ENCODE results near the gene TOX3.

The TOX3 gene

GRCh38 chr16:52554334-52554733 is 7.4 kb upstream of the TOX3 start:
- TF ChIP-seq MAX (IDR thresholded peaks at IDR 0.05) (no peak), FOXM1 (IDR thresholded peaks at IDR 0.05; ENCODE audit: borderline replicate concordance, low read depth) (no peak), TCF12 (IDR thresholded peaks at IDR 0.05; ENCODE audit: low read depth) (no peak), REST (IDR thresholded peaks at IDR 0.05; ENCODE audit: low read depth) (no peak), RAD21 (IDR thresholded peaks at IDR 0.05; ENCODE audit: low read depth) (no peak), CREB1 (IDR thresholded peaks at IDR 0.05; ENCODE audit: low read depth) (no peak), CEBPB (IDR thresholded peaks at IDR 0.05) (no peak), NFIC (IDR thresholded peaks at IDR 0.05) (no peak), YY1 (IDR thresholded peaks at IDR 0.05; ENCODE audit: low read depth) (no peak), ZBTB7A (IDR thresholded peaks at IDR 0.05; ENCODE audit: low read depth) (no peak), TAF1 (IDR thresholded peaks at IDR 0.05; ENCODE audit: low read depth) (no peak), EGR1 (IDR thresholded peaks at IDR 0.05) (no peak), USF1 (IDR thresholded peaks at IDR 0.05) (no peak), EP300 (IDR thresholded peaks at IDR 0.05; ENCODE audit: borderline replicate concordance) (no peak)

- TF ChIP-seq MAX (IDR thresholded peaks at IDR 0.05) (no peak), ZBTB7A (IDR thresholded peaks at IDR 0.05; ENCODE audit: low read depth) (no peak), EP300 (IDR thresholded peaks at IDR 0.05; ENCODE audit: borderline replicate concordance) (no peak), EGR1 (IDR thresholded peaks at IDR 0.05) (no peak), YY1 (IDR thresholded peaks at IDR 0.05; ENCODE audit: low read depth) (no peak), CEBPB (IDR thresholded peaks at IDR 0.05) (no peak), TAF1 (IDR thresholded peaks at IDR 0.05; ENCODE audit: low read depth) (no peak), TCF12 (IDR thresholded peaks at IDR 0.05; ENCODE audit: low read depth) (no peak), FOXM1 (IDR thresholded peaks at IDR 0.05; ENCODE audit: borderline replicate concordance, low read depth) (no peak)
Observed at GRCh38 chr16:52553322-52553721, 6.4 kb upstream of the TOX3 start.

- no peak for TF ChIP-seq NFIC (IDR thresholded peaks at IDR 0.05)
- no peak for TF ChIP-seq FOXM1 (IDR thresholded peaks at IDR 0.05; ENCODE audit: borderline replicate concordance, low read depth)
- no peak for TF ChIP-seq REST (IDR thresholded peaks at IDR 0.05; ENCODE audit: low read depth)
- TF ChIP-seq EP300 (IDR thresholded peaks at IDR 0.05; ENCODE audit: borderline replicate concordance), result no peak
- no peak for TF ChIP-seq CREB1 (IDR thresholded peaks at IDR 0.05; ENCODE audit: low read depth)
- no peak for TF ChIP-seq ZBTB7A (IDR thresholded peaks at IDR 0.05; ENCODE audit: low read depth)
- no peak for TF ChIP-seq TAF1 (IDR thresholded peaks at IDR 0.05; ENCODE audit: low read depth)
- TF ChIP-seq EGR1 (IDR thresholded peaks at IDR 0.05), result no peak
- no peak for TF ChIP-seq YY1 (IDR thresholded peaks at IDR 0.05; ENCODE audit: low read depth)
- TF ChIP-seq MAX (IDR thresholded peaks at IDR 0.05), result no peak
- TF ChIP-seq USF1 (IDR thresholded peaks at IDR 0.05), result no peak
- TF ChIP-seq TEAD4 (IDR thresholded peaks at IDR 0.05), result no peak
- no peak for TF ChIP-seq RAD21 (IDR thresholded peaks at IDR 0.05; ENCODE audit: low read depth)
Observed at GRCh38 chr16:52552643-52553042, 5.7 kb upstream of the TOX3 start.

- TF ChIP-seq REST (IDR thresholded peaks at IDR 0.05; ENCODE audit: low read depth), result no peak
Observed at GRCh38 chr16:52549011-52549692, 2.2 kb upstream of the TOX3 start.

Data from Ishikawa (cell line).